ENCODE results near the gene ATG16L2. TPM values are rescaled to one million over a fixed set of nuclear protein-coding genes. Genes with fewer than 3 reads are reported as not detected.
"Not testable (repeated sequence)": the region's sequence is repeated elsewhere in the genome, so short reads cannot be mapped to it uniquely, and the experiment has no call there.

Gene ATG16L2
- total RNA-seq, 4 donors from 2014 or later = 22.1 to 45.1 (median 40.6) TPM

- no peaks in the 10 kb centered on the region for H3K36me3 ChIP-seq
- DNase-seq = no peak
- WGBS, 2 donors = 56 to 63% methylated on average over 2 to 3 of the region's 4 CpGs
- H3K4me1 ChIP-seq = peaks cover 7 to 18% of the 10 kb centered on the region in 2 donors
- TF ChIP-seq CTCF (IDR thresholded peaks at IDR 0.05) (no peak), POLR2A (IDR thresholded peaks at IDR 0.05) (no peak)
- H3K27ac ChIP-seq = no peak overlapping the region
- H3K27me3 ChIP-seq = no peaks in the 10 kb centered on the region
- no peaks in the 10 kb centered on the region for H3K9me3 ChIP-seq
- intact Hi-C loops (cut with DNase I) = no loop called here
- H3K4me3 ChIP-seq (replicated peaks in 1 of 3) = no peak overlapping the region
Observed at GRCh38 chr11:72825661-72826060, 11.4 kb downstream of the ATG16L2 start.

DNA sequence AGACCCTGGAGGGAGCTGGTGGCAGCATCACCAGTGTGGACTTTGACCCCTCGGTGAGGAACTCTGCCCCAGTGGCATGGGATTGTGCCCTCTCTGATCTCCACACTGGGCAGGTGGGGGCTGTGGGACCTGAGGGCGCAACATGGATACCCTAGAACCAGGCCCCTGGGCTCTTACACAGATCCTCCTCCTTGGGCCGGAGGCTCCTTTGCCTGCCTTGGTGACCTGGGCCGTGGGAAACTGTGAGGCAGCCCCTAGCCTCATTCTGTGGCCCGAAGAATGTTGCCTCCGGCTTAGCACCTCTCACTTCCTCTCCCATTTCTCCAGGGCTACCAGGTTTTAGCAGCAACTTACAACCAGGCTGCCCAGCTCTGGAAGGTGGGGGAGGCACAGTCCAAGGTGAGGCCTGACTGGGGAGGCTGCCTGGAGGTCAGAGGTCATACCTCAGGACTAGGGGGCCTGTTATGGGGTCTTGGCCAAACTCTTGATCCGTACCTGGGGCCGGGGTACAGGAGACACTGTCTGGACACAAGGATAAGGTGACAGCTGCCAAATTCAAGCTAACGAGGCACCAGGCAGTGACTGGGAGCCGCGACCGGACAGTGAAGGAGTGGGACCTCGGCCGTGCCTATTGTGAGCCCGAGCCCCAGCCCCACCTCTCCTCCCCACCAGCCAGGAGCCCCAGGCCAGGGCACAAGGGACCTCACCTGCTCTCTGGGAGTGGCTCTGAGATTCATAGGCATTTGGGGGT lies 12.2 kb downstream of the ATG16L2 start:
- H3K4me3 ChIP-seq (replicated peaks in 1 of 3) = no peak overlapping the region
- 91 to 92% methylated on average over 4 to 15 of the region's 15 CpGs for WGBS, 2 donors
- no peak for DNase-seq
- H3K27me3 ChIP-seq = no peaks in the 10 kb centered on the region
- no peaks in the 10 kb centered on the region for H3K36me3 ChIP-seq
- H3K27ac ChIP-seq = no peak overlapping the region
- no peak for TF ChIP-seq CTCF (IDR thresholded peaks at IDR 0.05)
- no peak for TF ChIP-seq POLR2A (IDR thresholded peaks at IDR 0.05)
- H3K9me3 ChIP-seq = no peaks in the 10 kb centered on the region
- H3K4me1 ChIP-seq = peaks cover 3 to 12% of the 10 kb centered on the region in 2 donors
- intact Hi-C loops (cut with DNase I) = no loop called here

DNA sequence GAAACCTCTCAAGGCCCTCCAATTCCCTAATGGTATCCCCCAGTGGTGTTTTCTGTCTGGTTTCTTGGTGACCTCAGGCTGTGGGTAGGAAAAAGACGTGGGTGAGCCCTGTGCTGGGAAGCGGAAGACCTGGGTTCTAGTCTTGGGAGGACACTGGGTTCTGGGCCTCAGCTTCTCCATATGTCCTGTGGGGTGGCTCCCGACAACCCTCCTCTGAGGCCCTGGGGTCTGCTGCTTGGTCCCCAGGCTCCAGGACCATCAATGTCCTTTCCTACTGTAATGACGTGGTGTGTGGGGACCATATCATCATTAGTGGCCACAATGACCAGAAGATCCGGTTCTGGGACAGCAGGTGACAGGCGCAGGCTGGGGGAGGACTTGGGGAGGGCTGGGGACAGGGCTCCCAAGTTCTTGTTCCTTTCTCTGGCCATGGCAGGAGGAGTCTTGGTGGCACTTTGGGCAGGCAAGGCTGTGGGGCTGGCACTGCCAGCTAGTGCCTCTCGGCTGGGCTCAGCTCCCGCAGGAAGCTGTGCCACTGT lies 12.8 kb downstream of the ATG16L2 start:
- intact Hi-C loops (cut with DNase I) = no loop called here
- no peak overlapping the region for H3K27ac ChIP-seq
- no peaks in the 10 kb centered on the region for H3K9me3 ChIP-seq
- 94 to 97% methylated on average over 5 to 8 of the region's 8 CpGs for WGBS, 2 donors
- H3K36me3 ChIP-seq = no peaks in the 10 kb centered on the region
- H3K27me3 ChIP-seq = no peaks in the 10 kb centered on the region
- H3K4me3 ChIP-seq (replicated peaks in 1 of 3) = no peak overlapping the region
- TF ChIP-seq CTCF (IDR thresholded peaks at IDR 0.05) = no peak
- no peak for TF ChIP-seq POLR2A (IDR thresholded peaks at IDR 0.05)
- peaks cover 0 to 11% of the 10 kb centered on the region in 2 donors for H3K4me1 ChIP-seq
- no peak for DNase-seq

- H3K4me1 ChIP-seq; H3K4me3 ChIP-seq (replicated peaks in 1 of 3); H3K9me3 ChIP-seq; H3K36me3 ChIP-seq; DNase-seq; intact Hi-C loops (cut with DNase I); H3K27me3 ChIP-seq: not testable (repeated sequence)
- H3K27ac ChIP-seq = peak overlapping the region in 1 of 3 donors; percentile 65
- WGBS, 2 donors = 80 to 85% methylated on average over 11 of the region's 11 CpGs
Observed at GRCh38 chr11:72827656-72828055, 13.4 kb downstream of the ATG16L2 start.

DNA sequence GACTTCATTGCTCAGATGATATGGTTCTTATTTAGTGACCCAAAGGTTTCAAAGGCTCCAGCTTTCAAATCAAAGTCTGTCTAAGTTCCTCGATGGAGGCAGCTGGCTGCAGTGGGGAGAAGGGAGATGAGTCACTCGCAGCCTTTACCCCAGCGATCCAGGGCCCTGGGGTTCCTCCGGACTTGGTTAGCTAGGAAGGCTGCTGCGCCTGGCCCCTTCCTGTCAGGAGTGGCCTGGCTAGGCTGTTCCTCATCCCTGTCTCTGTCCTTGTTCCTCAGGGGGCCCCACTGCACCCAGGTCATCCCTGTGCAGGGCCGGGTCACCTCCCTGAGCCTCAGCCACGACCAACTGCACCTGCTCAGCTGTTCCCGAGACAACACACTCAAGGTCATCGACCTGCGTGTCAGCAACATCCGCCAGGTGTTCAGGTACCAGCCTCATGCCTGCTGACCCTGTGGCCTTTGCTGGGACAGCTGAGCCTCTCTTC lies 13.9 kb downstream of the ATG16L2 start:
- intact Hi-C loops (cut with DNase I) = no loop called here
- peaks cover under 1 to 14% of the 10 kb centered on the region in 2 donors for H3K4me1 ChIP-seq
- no peaks in the 10 kb centered on the region for H3K36me3 ChIP-seq
- no peaks in the 10 kb centered on the region for H3K9me3 ChIP-seq
- DNase-seq = no peak
- H3K27ac ChIP-seq = peak overlapping the region in 1 of 3 donors; percentile 65
- TF ChIP-seq POLR2A (IDR thresholded peaks at IDR 0.05) (no peak), CTCF (IDR thresholded peaks at IDR 0.05) (no peak)
- H3K4me3 ChIP-seq (replicated peaks in 1 of 3) = no peak overlapping the region
- WGBS, 2 donors = 73 to 80% methylated on average over 8 to 9 of the region's 11 CpGs
- H3K27me3 ChIP-seq = no peaks in the 10 kb centered on the region

All from thyroid gland (tissue), 4 donors.